ENCODE measurements around the gene AOPEP. TPM values are rescaled to one million over a fixed set of nuclear protein-coding genes. Genes with fewer than 3 reads are reported as not detected.

AOPEP gene
- total RNA-seq, 2 experiments from 2014 or later = 10.7 to 12.2 TPM

DNA sequence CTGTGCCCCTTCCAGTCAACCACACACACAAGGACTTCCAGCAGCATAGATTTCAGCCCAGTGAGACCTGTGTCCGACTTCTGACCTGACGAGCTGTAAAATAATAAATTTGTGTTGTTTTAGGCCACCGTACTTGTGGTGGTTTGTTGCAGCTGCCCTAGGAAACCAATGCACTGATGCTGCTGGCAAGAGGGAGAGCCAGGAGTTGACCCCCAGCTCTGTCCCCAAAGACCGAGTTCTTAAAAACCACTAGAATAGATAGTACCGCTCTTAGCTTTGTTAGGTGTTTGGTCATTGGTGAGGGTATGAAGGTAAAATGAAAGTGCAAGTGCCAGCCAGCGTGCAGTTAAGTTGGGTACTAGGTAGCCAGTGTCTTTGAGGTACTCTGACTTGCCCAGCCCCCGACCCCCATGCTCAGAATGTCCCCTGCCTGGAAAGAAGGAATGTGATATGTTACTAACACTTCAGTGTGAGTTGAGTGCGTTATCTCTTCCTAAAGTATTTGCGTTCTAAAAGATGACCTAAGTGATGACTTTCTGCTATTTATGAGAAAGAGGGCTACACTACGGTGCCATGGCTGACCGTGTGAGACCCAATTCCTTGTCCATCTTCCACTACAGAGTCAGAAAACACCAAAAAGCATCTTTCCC is 185.6 kb downstream of the AOPEP start:
- intact Hi-C loops (cut with micrococcal nuclease) = no loop called here
- Mint-ChIP-seq H3K4me1 (ENCODE audit: low read depth) (peaks cover 6% of the 10 kb centered on the region), H3K36me3 (no peaks in the 10 kb centered on the region), H3K4me3 (no peak overlapping the region), H3K9me3 (no peaks in the 10 kb centered on the region), H3K27ac (no peak overlapping the region), H3K27me3 (no peaks in the 10 kb centered on the region)
- POLR2A ChIA-PET = no interaction called here
- no peak for DNase-seq
- CTCF ChIA-PET = interaction anchor here (0.7 kb wide), 1 partner anchor 174 kb away, joined by 3 read pairs; no protein-coding TSS in a partner anchor

DNA sequence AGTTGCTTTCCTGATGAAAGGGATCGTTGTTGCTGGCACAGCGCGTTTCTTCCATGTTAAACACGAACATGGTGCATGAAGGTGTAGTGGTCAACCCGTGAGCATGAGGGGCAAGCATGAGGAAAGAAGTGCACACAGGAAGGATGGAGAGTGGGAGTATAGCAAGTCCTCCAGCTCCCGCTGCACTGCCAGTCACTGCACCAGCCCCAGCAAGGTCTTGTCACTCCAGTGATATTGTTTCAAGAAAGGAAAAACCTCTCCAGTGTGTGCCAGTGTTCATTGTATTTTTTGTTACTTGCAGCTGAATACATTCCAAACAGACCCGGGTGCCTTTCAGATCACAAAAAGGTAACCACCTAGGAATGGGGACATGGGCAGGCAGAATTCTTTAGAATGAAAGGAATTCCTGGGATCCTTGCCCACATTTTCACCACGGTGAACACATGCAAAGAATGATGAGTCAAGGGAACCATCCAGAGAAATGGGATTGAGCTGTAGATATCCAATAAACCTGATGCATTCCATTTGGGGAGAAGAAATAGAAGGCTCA is 186.3 kb downstream of the AOPEP start:
- CTCF ChIA-PET = no interaction called here
- DNase-seq = no peak
- no peak overlapping the region for H3K4me3 Mint-ChIP-seq
- intact Hi-C loops (cut with micrococcal nuclease) = no loop called here
- peaks cover 6% of the 10 kb centered on the region for H3K4me1 Mint-ChIP-seq (ENCODE audit: low read depth)
- no peaks in the 10 kb centered on the region for H3K27me3 Mint-ChIP-seq
- H3K36me3 Mint-ChIP-seq = no peaks in the 10 kb centered on the region
- no peaks in the 10 kb centered on the region for H3K9me3 Mint-ChIP-seq
- no peak overlapping the region for H3K27ac Mint-ChIP-seq
- POLR2A ChIA-PET = interaction anchor here (0.6 kb wide), 1 partner anchor 136 kb away, joined by 3 read pairs; no protein-coding TSS in a partner anchor

GRCh38 chr9:94913550-94913949 is 187.1 kb downstream of the AOPEP start:
- no peak overlapping the region for H3K4me3 Mint-ChIP-seq
- no peaks in the 10 kb centered on the region for H3K36me3 Mint-ChIP-seq
- intact Hi-C loops (cut with micrococcal nuclease) = no loop called here
- H3K9me3 Mint-ChIP-seq = no peaks in the 10 kb centered on the region
- peaks cover 6% of the 10 kb centered on the region for H3K4me1 Mint-ChIP-seq (ENCODE audit: low read depth)
- no peak for DNase-seq
- H3K27me3 Mint-ChIP-seq = no peaks in the 10 kb centered on the region
- CTCF ChIA-PET = interaction anchor here (1.4 kb wide), 1 partner anchor 214 kb away, joined by 5 read pairs; no protein-coding TSS in a partner anchor
- POLR2A ChIA-PET = no interaction called here
- no peak overlapping the region for H3K27ac Mint-ChIP-seq

DNA sequence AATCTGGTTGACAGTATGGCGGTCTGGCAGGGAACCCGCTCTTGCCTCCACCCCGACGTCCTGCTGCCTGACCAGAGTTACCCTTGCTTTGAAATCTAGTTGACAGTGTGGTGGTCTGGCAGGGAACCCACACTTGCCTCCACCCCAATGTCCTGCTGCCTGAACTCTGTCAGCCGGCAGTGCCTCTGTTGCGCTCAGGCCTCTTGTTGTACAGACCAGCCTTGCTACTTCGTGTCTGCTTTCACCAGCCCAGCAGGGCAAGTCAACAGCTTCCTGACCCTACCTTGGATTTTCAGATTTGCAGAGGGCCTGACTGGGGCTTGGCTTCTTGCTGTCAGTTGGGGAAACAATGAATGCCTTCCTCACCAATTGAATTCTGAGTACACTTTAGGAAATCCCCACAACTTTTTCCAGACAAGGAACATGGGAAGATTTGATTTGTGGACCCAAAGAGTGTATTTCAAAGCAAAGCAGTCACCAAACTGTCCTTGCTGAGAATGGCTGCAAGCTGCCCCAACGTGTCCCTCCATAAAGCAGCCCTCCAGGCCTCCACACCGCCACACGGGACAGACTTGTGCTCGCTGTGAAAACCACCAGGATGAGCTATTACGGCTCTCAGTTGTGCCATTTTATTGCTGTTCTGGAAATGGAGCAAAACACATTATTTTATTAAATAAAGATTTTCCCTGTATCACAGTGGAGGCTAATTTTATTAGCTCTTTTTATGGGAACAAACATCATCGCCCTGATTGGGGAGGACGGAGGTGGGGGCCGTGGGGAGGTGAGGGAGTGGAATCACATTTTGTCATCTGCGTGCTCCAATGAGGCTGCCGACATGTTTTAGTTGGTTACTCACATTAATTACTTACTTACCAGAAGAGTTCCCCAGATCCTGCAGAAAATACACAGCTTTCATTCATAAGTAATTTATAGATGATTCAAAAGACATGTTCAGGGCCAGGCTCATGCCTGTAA is 189.3 kb downstream of the AOPEP start:
- H3K4me1 Mint-ChIP-seq (ENCODE audit: low read depth) = no peaks in the 10 kb centered on the region
- POLR2A ChIA-PET = no interaction called here
- no peak for DNase-seq
- intact Hi-C loops (cut with micrococcal nuclease) = no loop called here
- no peak overlapping the region for H3K27ac Mint-ChIP-seq
- H3K9me3 Mint-ChIP-seq = no peaks in the 10 kb centered on the region
- CTCF ChIA-PET = no interaction called here
- H3K4me3 Mint-ChIP-seq = no peak overlapping the region
- no peaks in the 10 kb centered on the region for H3K27me3 Mint-ChIP-seq
- no peaks in the 10 kb centered on the region for H3K36me3 Mint-ChIP-seq

DNA sequence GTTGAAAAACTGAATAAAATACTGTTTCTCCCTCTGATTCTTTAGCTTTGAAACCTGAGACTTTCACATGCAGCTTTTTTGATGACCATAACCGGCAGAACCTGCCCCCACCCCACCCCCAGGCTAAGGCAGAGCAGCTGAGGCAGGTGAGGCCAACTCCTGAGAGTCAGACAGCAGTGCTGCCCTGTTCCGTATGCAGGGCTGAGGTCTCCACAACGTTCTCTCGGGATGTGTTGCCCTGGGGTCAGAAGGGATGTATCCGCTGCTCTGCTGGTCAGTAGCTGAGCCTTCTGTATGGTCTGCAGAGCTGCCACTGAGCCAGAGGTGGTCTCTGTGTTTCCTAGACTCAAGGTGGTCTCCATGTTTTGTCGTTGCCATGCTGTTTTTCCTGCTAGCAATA is 190.5 kb downstream of the AOPEP start:
- no peak overlapping the region for H3K4me3 Mint-ChIP-seq
- DNase-seq = no peak
- no peaks in the 10 kb centered on the region for H3K4me1 Mint-ChIP-seq (ENCODE audit: low read depth)
- POLR2A ChIA-PET = no interaction called here
- H3K27me3 Mint-ChIP-seq = no peaks in the 10 kb centered on the region
- H3K27ac Mint-ChIP-seq = no peak overlapping the region
- CTCF ChIA-PET = interaction anchor here (0.5 to 1.8 kb wide), 5 partner anchors 15 to 236 kb away, joined by 3 to 10 read pairs (median 5); no protein-coding TSS in a partner anchor
- intact Hi-C loops (cut with micrococcal nuclease) = no loop called here
- no peaks in the 10 kb centered on the region for H3K9me3 Mint-ChIP-seq
- no peaks in the 10 kb centered on the region for H3K36me3 Mint-ChIP-seq

- DNase-seq = no peak
- Mint-ChIP-seq H3K4me3 (no peak overlapping the region), H3K36me3 (no peaks in the 10 kb centered on the region), H3K27me3 (no peaks in the 10 kb centered on the region), H3K27ac (no peak overlapping the region), H3K9me3 (no peaks in the 10 kb centered on the region), H3K4me1 (ENCODE audit: low read depth) (no peaks in the 10 kb centered on the region)
- CTCF ChIA-PET = interaction anchor here (0.8 to 1.8 kb wide), 4 partner anchors 52 to 237 kb away, joined by 3 to 10 read pairs (median 7); no protein-coding TSS in a partner anchor
- POLR2A ChIA-PET = interaction anchor here (0.9 kb wide), 1 partner anchor 57 kb away, joined by 4 read pairs; no protein-coding TSS in a partner anchor
- intact Hi-C loops (cut with micrococcal nuclease) = no loop called here
Observed at GRCh38 chr9:94918038-94918753, 191.7 kb downstream of the AOPEP start.

GRCh38 chr9:94919376-94920098 is 193.0 kb downstream of the AOPEP start:
- ChIA-PET CTCF (no interaction called here), POLR2A (no interaction called here)
- H3K9me3 Mint-ChIP-seq = no peaks in the 10 kb centered on the region
- H3K27ac Mint-ChIP-seq = no peak overlapping the region
- H3K4me3 Mint-ChIP-seq = no peak overlapping the region
- H3K4me1 Mint-ChIP-seq (ENCODE audit: low read depth) = no peaks in the 10 kb centered on the region
- no peaks in the 10 kb centered on the region for H3K27me3 Mint-ChIP-seq
- intact Hi-C loops (cut with micrococcal nuclease) = no loop called here
- H3K36me3 Mint-ChIP-seq = no peaks in the 10 kb centered on the region
- no peak for DNase-seq

- Mint-ChIP-seq H3K4me3 (no peak overlapping the region), H3K27me3 (no peaks in the 10 kb centered on the region), H3K36me3 (no peaks in the 10 kb centered on the region), H3K4me1 (ENCODE audit: low read depth) (no peaks in the 10 kb centered on the region), H3K9me3 (no peaks in the 10 kb centered on the region), H3K27ac (no peak overlapping the region)
- CTCF ChIA-PET = no interaction called here
- intact Hi-C loops (cut with micrococcal nuclease) = no loop called here
- DNase-seq = no peak
- POLR2A ChIA-PET = no interaction called here
Observed at GRCh38 chr9:94920420-94921091, 194.1 kb downstream of the AOPEP start.

GRCh38 chr9:94921092-94921471 is 194.6 kb downstream of the AOPEP start:
- POLR2A ChIA-PET = no interaction called here
- no peaks in the 10 kb centered on the region for H3K27me3 Mint-ChIP-seq
- no peak overlapping the region for H3K4me3 Mint-ChIP-seq
- intact Hi-C loops (cut with micrococcal nuclease) = no loop called here
- H3K4me1 Mint-ChIP-seq (ENCODE audit: low read depth) = no peaks in the 10 kb centered on the region
- no peaks in the 10 kb centered on the region for H3K9me3 Mint-ChIP-seq
- H3K36me3 Mint-ChIP-seq = no peaks in the 10 kb centered on the region
- H3K27ac Mint-ChIP-seq = no peak overlapping the region
- DNase-seq = no peak
- CTCF ChIA-PET = no interaction called here

- ChIA-PET POLR2A (no interaction called here), CTCF (no interaction called here)
- no peaks in the 10 kb centered on the region for H3K27me3 Mint-ChIP-seq
- no peak overlapping the region for H3K27ac Mint-ChIP-seq
- H3K9me3 Mint-ChIP-seq = no peaks in the 10 kb centered on the region
- intact Hi-C loops (cut with micrococcal nuclease) = no loop called here
- H3K4me1 Mint-ChIP-seq (ENCODE audit: low read depth) = no peaks in the 10 kb centered on the region
- no peak for DNase-seq
- no peak overlapping the region for H3K4me3 Mint-ChIP-seq
- no peaks in the 10 kb centered on the region for H3K36me3 Mint-ChIP-seq
Observed at GRCh38 chr9:94921656-94922055, 195.2 kb downstream of the AOPEP start.

- Mint-ChIP-seq H3K27me3 (no peaks in the 10 kb centered on the region), H3K27ac (no peak overlapping the region), H3K4me1 (ENCODE audit: low read depth) (no peaks in the 10 kb centered on the region), H3K9me3 (no peaks in the 10 kb centered on the region), H3K36me3 (no peaks in the 10 kb centered on the region), H3K4me3 (no peak overlapping the region)
- intact Hi-C loops (cut with micrococcal nuclease) = no loop called here
- DNase-seq = no peak
- CTCF ChIA-PET = no interaction called here
- POLR2A ChIA-PET = no interaction called here
Observed at GRCh38 chr9:94922098-94922607, 195.7 kb downstream of the AOPEP start.

Data from activated CD4-positive, alpha-beta memory T cell treated with anti-CD3 and anti-CD28 coated beads for 36 hours (primary cell).